Lower lobe of right lung (tissue), 2 donors: ENCODE measurements around the gene TMEM236. TPM values are rescaled to one million over a fixed set of nuclear protein-coding genes. Genes with fewer than 3 reads are reported as not detected.

Source experiments
- ATAC-seq, 2 donors: fragments of 200-7000 bp; cut with Tn5 transposase; one replicate each; pipeline ENCODE4 v1.9.1; 2020 to 2022; ENCODE audit warnings: mild to moderate bottlenecking in 2 of 2, moderate library complexity in 2 of 2
- DNase-seq: peaks from one replicate; pipeline ENCODE4 v3.0.0-alpha.2; 2020
- H3K27ac ChIP-seq: fragments of 200-600 bp; one replicate; pipeline ENCODE4 v1.8.0; 2022
- H3K27me3 ChIP-seq: fragments of 200-600 bp; one replicate; pipeline ENCODE4 v1.8.0; 2022; ENCODE audit warnings: low read depth
- H3K36me3 ChIP-seq: fragments of 200-600 bp; one replicate; pipeline ENCODE4 v1.8.0; 2022; ENCODE audit warnings: mild to moderate bottlenecking
- H3K4me1 ChIP-seq: fragments of 200-600 bp; one replicate; pipeline ENCODE4 v1.8.0; 2022
- H3K4me3 ChIP-seq: fragments of 200-600 bp; one replicate; pipeline ENCODE4 v1.8.0; 2022; ENCODE audit warnings: mild to moderate bottlenecking
- H3K9me3 ChIP-seq: fragments of 200-600 bp; one replicate; pipeline ENCODE4 v1.8.0; 2022
- intact Hi-C: fragments of 100-400 bp; cut with DNase I; formaldehyde crosslinking; loops from one replicate; pipeline ENCODE4 v1.11.0; 2022
- total RNA-seq: library from RNA; stranded (reverse); fragmentation: NEBNext Ultra II Directional; extraction: Animal tissue kit (Norgen Biotek cat#: 25700); gene quantifications from one replicate; pipeline ENCODE4 v1.2.1, GENCODE V29; 2021
- TF ChIP-seq, protein P1 (sequence below): fragments of 200-600 bp; IDR thresholded peaks from one replicate; pipeline ENCODE4 v1.8.0; 2022; ENCODE audit warnings: antibody characterized with exemption, mild to moderate bottlenecking
- donor health status: DM: no; HTN: yes; CAD: no; lungs with severe emphysema.

TMEM236 gene
- total RNA-seq, 1 donor from 2014 or later = 5.9 TPM

DNA sequence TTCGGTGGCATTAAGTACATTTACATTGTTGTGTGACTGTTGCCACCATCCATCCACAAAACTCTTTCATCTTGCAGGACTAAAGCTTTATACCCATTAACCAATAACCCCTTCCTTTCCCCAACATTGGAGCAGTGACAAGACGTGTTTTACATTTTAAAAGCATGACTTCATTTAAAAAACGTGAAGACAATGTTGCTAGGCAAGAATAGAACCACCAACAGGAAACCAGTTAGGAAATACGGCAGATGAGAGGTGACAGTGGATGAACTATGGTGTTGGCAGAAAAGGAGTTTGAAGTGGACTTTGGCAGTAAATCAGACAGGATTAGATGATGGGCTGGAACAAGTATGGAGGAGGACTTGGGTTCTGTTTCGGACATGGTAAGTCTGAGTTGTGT lies 17.0 kb downstream of the TMEM236 start:
- Histone ChIP-seq H3K27ac (no peak overlapping the region), H3K4me1 (no peaks in the 10 kb centered on the region)
- intact Hi-C loops = no loop called here

DNA sequence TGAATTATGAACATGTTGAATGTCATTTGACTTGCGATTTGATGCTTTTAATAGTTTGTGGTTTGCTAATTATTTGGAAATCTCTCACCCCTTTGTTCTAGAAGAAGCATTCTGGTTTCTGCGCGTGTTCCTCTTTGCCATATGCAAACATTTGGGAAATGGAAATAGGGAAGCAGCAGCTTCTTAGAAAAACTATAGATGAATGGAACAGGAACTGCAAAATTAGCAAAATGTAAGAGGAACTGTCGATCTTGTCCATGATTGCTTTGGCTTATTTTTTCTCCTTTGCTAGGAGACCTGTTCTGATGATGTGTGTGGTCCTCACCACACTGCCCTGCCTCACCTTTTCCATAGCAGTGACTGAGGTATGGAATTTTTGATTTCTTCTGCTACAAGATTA lies 19.0 kb downstream of the TMEM236 start:
- ATAC-seq = peak; percentile 43 to 58
- TF ChIP-seq, protein P1, sequence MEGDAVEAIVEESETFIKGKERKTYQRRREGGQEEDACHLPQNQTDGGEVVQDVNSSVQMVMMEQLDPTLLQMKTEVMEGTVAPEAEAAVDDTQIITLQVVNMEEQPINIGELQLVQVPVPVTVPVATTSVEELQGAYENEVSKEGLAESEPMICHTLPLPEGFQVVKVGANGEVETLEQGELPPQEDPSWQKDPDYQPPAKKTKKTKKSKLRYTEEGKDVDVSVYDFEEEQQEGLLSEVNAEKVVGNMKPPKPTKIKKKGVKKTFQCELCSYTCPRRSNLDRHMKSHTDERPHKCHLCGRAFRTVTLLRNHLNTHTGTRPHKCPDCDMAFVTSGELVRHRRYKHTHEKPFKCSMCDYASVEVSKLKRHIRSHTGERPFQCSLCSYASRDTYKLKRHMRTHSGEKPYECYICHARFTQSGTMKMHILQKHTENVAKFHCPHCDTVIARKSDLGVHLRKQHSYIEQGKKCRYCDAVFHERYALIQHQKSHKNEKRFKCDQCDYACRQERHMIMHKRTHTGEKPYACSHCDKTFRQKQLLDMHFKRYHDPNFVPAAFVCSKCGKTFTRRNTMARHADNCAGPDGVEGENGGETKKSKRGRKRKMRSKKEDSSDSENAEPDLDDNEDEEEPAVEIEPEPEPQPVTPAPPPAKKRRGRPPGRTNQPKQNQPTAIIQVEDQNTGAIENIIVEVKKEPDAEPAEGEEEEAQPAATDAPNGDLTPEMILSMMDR = no peak

More for the DNA sequence above, 17.0 kb downstream of the TMEM236 start:
- no peaks in the 10 kb centered on the region for H3K27me3 ChIP-seq
- DNase-seq = no peak
- ATAC-seq = no peak
- no peaks in the 10 kb centered on the region for H3K9me3 ChIP-seq
- no peaks in the 10 kb centered on the region for H3K36me3 ChIP-seq
- TF ChIP-seq, protein P1 = no peak
- H3K4me3 ChIP-seq = no peak overlapping the region

DNA sequence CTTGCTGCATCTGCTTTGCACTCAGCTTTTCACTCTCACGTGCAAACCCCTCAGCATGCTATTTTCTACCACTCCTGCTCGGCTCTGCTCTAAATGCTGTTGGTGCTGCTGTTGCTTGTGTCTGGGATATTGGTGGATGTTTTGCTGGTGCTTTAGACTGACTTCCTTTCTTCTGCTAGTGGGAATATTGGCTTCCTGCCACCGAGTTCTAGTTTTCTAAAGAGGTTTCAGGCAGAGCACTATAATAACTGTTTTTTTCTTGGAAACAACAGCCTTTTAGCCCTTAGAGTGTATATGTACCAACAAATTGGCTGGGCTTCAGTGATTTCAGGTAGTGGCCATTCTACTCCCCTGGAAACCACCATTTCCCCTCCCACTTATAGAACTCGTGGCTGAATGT lies 27.8 kb downstream of the TMEM236 start:
- Histone ChIP-seq H3K27ac (no peak overlapping the region), H3K36me3 (no peaks in the 10 kb centered on the region), H3K4me3 (no peak overlapping the region), H3K27me3 (no peaks in the 10 kb centered on the region), H3K4me1 (peaks cover 16% of the 10 kb centered on the region), H3K9me3 (no peaks in the 10 kb centered on the region)
- ATAC-seq = no peak
- TF ChIP-seq, protein P1 = no peak
- DNase-seq = no peak
- intact Hi-C loops = no loop called here

More for the DNA sequence above, 19.0 kb downstream of the TMEM236 start:
- DNase-seq = no peak
- no peaks in the 10 kb centered on the region for H3K27me3 ChIP-seq
- peak overlapping the region; percentile 33 for H3K27ac ChIP-seq
- H3K4me1 ChIP-seq = no peaks in the 10 kb centered on the region
- no peaks in the 10 kb centered on the region for H3K36me3 ChIP-seq
- H3K4me3 ChIP-seq = no peak overlapping the region
- no peaks in the 10 kb centered on the region for H3K9me3 ChIP-seq
- intact Hi-C loops = no loop called here

DNA sequence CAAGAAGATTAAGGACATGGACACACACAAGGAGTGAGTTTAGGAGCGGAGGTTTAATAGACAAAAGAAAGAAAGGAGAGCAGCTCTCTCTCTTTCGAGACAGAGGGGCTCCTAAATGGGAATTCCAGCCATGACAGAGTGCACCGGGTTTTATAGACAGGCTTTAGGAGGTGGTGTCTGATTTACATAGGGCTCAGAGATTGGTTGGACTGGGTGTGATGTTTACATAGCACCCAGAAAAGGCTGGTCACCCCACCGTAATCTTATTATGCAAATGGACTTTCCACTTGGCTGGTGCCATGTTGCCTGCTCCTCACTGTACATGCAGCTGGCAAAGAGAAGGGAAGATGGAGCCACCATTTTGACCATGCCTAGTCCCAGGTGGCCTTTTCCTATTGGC lies 28.7 kb downstream of the TMEM236 start:
- DNase-seq (no peak), ATAC-seq (no peak)
- Histone ChIP-seq H3K36me3 (no peaks in the 10 kb centered on the region), H3K27me3 (no peaks in the 10 kb centered on the region), H3K27ac (no peak overlapping the region), H3K4me3 (no peak overlapping the region), H3K4me1 (peaks cover 19% of the 10 kb centered on the region), H3K9me3 (no peaks in the 10 kb centered on the region)
- TF ChIP-seq, protein P1 = no peak
- intact Hi-C loops = no loop called here

DNA sequence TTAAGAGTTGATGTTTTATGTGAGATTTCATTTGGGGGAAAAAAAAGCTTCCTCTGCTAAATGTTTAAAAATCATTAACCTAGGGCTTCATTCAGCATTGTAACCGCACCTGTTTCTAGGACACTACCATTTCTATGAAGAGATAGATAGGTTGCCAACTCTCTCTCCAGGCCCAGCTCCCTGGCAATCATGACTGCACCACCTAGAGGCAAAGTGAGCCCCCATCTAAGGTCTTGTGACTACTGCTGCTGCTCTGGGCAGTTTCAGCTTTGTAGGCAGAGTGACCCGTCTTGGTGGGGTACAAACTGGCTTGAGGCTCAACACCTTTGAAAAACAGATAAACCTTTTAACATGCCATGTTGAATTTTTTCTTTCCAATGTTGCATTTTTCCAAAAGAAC lies 29.9 kb downstream of the TMEM236 start:
- Histone ChIP-seq H3K4me1 (peaks cover 26% of the 10 kb centered on the region), H3K9me3 (no peaks in the 10 kb centered on the region), H3K27me3 (no peaks in the 10 kb centered on the region), H3K4me3 (no peak overlapping the region), H3K27ac (no peak overlapping the region), H3K36me3 (no peaks in the 10 kb centered on the region)
- DNase-seq = no peak
- intact Hi-C loops = no loop called here
- no peak for ATAC-seq
- TF ChIP-seq, protein P1 = no peak
